ENCODE measurements around the gene ZMYM2. TPM values are rescaled to one million over a fixed set of nuclear protein-coding genes. Genes with fewer than 3 reads are reported as not detected.

The ZMYM2 gene
- total and polyA plus RNA-seq, 2 experiments from 2014 or later: 87.9 to 159 TPM

DNA sequence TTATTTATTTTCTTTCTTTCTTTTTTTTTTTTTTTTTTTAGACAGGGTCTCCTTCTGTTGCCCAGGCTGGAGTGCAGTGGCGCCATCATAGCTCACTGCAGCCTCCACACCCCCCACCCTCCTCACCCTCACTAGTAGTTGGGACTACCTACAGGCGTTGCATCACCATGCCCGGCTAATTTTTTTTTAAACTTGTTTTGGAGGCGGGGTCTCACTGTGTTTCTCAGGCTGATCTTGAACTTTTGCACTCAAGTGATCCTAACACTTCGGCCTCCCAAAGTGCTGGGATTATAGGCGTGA, 168.7 kb downstream of the ZMYM2 start:
- DNase-seq (ENCODE audit: low spot score): no peak

More for the DNA sequence above, 168.7 kb downstream of the ZMYM2 start:
- no peaks in the 10 kb centered on the region for H3K36me3 Mint-ChIP-seq (ENCODE audit: low read depth)
- H3K27ac Mint-ChIP-seq: no peak overlapping the region
- H3K27me3 ChIP-seq (ENCODE audit: insufficient read depth): peaks cover 38% of the 10 kb centered on the region
- no peaks in the 10 kb centered on the region for H3K9me3 Mint-ChIP-seq
- no peaks in the 10 kb centered on the region for H3K36me3 ChIP-seq (ENCODE audit: insufficient read depth)
- H3K4me3 Mint-ChIP-seq: peak overlapping the region; percentile 66
- no peak for TF ChIP-seq EZH2 (IDR thresholded peaks at IDR 0.05; ENCODE audit: low read depth, unreplicated experiment)
- no peak for TF ChIP-seq ZNF331 (CRISPR knock-in tag; IDR thresholded peaks at IDR 0.05; ENCODE audit: low read depth)
- TF ChIP-seq, protein P1, sequence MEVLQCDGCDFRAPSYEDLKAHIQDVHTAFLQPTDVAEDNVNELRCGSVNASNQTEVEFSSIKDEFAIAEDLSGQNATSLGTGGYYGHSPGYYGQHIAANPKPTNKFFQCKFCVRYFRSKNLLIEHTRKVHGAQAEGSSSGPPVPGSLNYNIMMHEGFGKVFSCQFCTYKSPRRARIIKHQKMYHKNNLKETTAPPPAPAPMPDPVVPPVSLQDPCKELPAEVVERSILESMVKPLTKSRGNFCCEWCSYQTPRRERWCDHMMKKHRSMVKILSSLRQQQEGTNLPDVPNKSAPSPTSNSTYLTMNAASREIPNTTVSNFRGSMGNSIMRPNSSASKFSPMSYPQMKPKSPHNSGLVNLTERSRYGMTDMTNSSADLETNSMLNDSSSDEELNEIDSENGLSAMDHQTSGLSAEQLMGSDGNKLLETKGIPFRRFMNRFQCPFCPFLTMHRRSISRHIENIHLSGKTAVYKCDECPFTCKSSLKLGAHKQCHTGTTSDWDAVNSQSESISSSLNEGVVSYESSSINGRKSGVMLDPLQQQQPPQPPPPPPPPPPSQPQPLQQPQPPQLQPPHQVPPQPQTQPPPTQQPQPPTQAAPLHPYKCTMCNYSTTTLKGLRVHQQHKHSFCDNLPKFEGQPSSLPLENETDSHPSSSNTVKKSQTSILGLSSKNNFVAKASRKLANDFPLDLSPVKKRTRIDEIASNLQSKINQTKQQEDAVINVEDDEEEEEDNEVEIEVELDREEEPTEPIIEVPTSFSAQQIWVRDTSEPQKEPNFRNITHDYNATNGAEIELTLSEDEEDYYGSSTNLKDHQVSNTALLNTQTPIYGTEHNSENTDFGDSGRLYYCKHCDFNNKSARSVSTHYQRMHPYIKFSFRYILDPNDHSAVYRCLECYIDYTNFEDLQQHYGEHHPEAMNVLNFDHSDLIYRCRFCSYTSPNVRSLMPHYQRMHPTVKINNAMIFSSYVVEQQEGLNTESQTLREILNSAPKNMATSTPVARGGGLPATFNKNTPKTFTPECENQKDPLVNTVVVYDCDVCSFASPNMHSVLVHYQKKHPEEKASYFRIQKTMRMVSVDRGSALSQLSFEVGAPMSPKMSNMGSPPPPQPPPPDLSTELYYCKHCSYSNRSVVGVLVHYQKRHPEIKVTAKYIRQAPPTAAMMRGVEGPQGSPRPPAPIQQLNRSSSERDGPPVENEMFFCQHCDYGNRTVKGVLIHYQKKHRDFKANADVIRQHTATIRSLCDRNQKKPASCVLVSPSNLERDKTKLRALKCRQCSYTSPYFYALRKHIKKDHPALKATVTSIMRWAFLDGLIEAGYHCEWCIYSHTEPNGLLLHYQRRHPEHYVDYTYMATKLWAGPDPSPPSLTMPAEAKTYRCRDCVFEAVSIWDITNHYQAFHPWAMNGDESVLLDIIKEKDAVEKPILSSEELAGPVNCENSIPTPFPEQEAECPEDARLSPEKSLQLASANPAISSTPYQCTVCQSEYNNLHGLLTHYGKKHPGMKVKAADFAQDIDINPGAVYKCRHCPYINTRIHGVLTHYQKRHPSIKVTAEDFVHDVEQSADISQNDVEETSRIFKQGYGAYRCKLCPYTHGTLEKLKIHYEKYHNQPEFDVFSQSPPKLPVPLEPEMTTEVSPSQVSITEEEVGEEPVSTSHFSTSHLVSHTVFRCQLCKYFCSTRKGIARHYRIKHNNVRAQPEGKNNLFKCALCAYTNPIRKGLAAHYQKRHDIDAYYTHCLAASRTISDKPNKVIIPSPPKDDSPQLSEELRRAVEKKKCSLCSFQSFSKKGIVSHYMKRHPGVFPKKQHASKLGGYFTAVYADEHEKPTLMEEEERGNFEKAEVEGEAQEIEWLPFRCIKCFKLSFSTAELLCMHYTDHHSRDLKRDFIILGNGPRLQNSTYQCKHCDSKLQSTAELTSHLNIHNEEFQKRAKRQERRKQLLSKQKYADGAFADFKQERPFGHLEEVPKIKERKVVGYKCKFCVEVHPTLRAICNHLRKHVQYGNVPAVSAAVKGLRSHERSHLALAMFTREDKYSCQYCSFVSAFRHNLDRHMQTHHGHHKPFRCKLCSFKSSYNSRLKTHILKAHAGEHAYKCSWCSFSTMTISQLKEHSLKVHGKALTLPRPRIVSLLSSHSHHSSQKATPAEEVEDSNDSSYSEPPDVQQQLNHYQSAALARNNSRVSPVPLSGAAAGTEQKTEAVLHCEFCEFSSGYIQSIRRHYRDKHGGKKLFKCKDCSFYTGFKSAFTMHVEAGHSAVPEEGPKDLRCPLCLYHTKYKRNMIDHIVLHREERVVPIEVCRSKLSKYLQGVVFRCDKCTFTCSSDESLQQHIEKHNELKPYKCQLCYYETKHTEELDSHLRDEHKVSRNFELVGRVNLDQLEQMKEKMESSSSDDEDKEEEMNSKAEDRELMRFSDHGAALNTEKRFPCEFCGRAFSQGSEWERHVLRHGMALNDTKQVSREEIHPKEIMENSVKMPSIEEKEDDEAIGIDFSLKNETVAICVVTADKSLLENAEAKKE (CRISPR knock-in tag; IDR thresholded peaks at IDR 0.05): no peak
- TF ChIP-seq STAT1 (IDR thresholded peaks at IDR 0.05; ENCODE audit: unreplicated experiment): no peak
- TF ChIP-seq, protein P2, sequence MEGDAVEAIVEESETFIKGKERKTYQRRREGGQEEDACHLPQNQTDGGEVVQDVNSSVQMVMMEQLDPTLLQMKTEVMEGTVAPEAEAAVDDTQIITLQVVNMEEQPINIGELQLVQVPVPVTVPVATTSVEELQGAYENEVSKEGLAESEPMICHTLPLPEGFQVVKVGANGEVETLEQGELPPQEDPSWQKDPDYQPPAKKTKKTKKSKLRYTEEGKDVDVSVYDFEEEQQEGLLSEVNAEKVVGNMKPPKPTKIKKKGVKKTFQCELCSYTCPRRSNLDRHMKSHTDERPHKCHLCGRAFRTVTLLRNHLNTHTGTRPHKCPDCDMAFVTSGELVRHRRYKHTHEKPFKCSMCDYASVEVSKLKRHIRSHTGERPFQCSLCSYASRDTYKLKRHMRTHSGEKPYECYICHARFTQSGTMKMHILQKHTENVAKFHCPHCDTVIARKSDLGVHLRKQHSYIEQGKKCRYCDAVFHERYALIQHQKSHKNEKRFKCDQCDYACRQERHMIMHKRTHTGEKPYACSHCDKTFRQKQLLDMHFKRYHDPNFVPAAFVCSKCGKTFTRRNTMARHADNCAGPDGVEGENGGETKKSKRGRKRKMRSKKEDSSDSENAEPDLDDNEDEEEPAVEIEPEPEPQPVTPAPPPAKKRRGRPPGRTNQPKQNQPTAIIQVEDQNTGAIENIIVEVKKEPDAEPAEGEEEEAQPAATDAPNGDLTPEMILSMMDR (conservative IDR thresholded peaks at IDR 0.05; ENCODE audit: low read depth in 2 of 2): no peak
- no peak for TF ChIP-seq JUNB (IDR thresholded peaks at IDR 0.05; ENCODE audit: unreplicated experiment)
- TF ChIP-seq NANOG (IDR thresholded peaks at IDR 0.05; ENCODE audit: borderline replicate concordance): no peak
- H3K27me3 Mint-ChIP-seq (ENCODE audit: insufficient read depth, low read depth, poor library complexity): peaks cover 4% of the 10 kb centered on the region
- peaks cover 7% of the 10 kb centered on the region for H3K4me1 ChIP-seq (ENCODE audit: insufficient read depth)
- H3K4me1 Mint-ChIP-seq: no peaks in the 10 kb centered on the region
- H3K27ac ChIP-seq (ENCODE audit: low read depth): no peak overlapping the region
- H4K20me1 ChIP-seq (replicated peaks; ENCODE audit: insufficient read depth): no peaks in the 10 kb centered on the region
- H3K9me2 ChIP-seq (ENCODE audit: insufficient read depth): no peaks in the 10 kb centered on the region
- ATAC-seq: peak; percentile 22
- H2AFZ ChIP-seq: peak overlapping the region; percentile 98
- peak overlapping the region; percentile 82 for H3K4me3 ChIP-seq
- no peaks in the 10 kb centered on the region for H3K79me2 ChIP-seq (replicated peaks; ENCODE audit: insufficient read depth)
- peak overlapping the region; percentile 95 for H3K4me2 ChIP-seq
- H3F3A ChIP-seq (replicated peaks; ENCODE audit: low read depth): no peaks in the 10 kb centered on the region

All from GM23338 (cell line).